ENCODE measurements around the gene AP3B2.
"Not testable (repeated sequence)": the region's sequence is repeated elsewhere in the genome, so short reads cannot be mapped to it uniquely, and the experiment has no call there.

AP3B2 gene

GRCh38 chr15:82647045-82647834, 62.4 kb downstream of the AP3B2 start, which contains the start of gene CPEB1:
TSS of gene CPEB1 (minus strand) at chr15:82647363. CDS start at chr15:82628459, 18,904 bp downstream.
- DNase-seq = peak; percentile 26

GRCh38 chr15:82646250-82647044, 63.2 kb downstream of the AP3B2 start:
- no peak for DNase-seq

DNA sequence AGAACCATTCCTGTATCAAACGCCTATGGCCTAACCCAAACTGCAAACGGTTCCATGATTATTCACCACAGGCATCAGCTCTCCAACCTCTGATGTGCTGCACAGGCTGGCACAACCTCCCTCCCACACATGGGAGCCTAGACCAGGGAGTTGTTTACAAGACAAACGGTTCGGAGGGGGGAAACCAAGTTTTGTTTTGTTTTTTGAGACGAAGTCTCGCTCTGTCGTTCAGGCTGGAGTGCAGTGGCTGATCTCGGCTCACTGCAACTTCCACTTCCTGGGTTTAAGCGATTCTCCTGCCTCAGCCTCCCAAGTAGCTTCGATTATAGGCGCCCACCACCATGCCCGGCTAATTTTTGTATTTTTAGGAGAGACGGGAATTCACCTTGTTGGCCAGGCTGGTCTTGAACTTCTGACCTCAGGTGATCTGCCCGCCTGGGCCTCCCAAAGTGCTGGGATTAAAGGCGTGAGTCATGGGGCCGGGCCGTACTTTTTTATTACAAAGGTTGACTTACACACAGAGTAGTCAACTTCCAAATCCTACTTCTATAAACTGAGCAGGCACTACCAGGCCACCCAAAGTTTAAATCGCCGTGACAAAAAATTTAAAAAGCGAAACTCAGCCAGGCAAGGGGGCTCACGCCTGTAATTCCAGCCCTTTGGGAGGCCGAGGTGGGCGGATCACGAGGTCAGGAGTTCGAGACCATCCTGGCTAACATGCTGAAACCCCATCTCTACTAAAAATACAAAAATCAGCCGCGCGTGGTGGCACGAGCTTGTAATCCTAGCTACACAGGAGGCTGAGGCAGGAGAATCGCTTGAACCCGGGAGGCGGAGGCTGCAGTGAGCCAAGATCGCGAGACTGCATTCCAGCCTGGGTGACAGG, 64.5 kb downstream of the AP3B2 start:
- DNase-seq = not testable (repeated sequence)

DNA sequence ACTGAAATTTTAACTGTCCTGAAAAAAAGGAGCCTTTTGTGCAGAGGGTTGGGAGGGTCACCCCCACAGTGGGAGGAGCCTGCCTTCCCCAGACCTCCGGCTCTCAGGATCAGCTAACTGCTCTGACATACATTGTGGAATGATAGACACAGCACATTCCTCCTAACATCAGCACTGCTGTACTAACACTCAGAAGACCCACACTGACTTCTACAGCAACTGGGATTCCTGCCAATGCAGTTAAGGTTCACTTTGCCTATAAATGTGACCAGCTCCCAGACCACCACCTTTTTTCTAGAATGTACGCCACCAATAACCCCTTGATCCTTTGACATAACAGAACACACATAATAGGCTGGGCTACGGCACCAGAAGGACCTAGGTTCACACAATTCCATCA, 65.7 kb downstream of the AP3B2 start:
- no peak for DNase-seq

DNA sequence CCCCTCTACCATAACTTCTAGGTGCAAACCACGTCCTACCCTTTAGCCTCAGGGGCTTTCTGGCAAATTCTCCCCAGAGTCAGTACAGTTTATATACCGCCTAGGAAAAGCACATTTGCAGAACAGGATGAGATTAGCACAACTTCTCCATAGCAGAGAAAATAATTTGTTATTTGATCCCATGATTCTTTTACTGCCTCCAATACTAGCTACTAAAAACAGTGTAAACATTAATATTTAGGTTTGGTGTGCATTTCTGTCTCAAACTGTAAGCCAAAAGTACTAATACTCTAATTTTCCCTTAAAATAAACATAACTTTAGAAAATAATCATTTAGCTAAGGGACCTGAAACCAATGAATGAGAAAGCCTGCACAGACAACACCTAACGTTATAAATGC, 67.0 kb downstream of the AP3B2 start:
- DNase-seq = no peak

GRCh38 chr15:82641129-82641798, 68.4 kb downstream of the AP3B2 start:
- no peak for DNase-seq

- DNase-seq = no peak
Measured at GRCh38 chr15:82640672-82641071, 69.0 kb downstream of the AP3B2 start.

DNA sequence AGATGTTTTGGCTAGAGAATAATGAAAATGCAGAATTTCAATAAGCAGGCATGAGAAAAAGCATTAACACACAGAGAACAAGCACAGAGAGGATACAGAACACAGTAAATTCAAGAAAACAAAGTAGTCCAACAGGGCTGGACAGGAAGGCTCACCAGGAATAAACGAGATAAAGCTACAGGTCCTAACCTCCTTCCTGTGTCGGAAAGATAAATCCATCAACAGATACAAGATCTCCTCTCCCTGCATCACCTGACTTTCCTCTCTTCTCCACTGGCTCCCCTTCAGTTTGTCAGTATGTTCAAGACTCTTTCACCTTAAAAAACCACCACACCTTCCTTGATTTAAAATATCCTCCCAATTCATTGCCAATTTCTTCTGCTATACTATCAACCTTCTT, 73.9 kb downstream of the AP3B2 start:
- DNase-seq = no peak

- no peak for DNase-seq
Measured at GRCh38 chr15:82630033-82630432, 79.6 kb downstream of the AP3B2 start.

DNA sequence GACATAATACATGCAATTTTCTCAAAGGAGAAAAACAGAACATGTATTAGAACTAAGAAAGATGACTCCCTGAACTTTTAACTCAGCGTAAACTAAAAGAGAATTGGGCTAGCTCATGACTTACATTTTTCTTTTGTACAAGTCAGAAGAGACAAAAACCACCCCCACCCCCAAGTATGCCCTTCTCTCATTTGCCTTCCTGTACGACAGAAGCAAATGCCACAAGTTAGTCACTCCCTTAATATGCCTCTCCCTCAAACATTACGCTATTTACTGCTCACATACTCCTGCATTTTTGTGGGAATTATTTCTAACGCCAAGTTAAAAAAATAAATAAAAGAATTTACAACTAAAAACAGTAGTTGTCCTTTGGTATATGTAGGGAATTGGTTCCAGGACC, 84.5 kb downstream of the AP3B2 start:
- DNase-seq = no peak

GRCh38 chr15:82624438-82624837, 85.2 kb downstream of the AP3B2 start:
- DNase-seq = no peak

- no peak for DNase-seq
Measured at GRCh38 chr15:82624008-82624407, 85.7 kb downstream of the AP3B2 start.

DNA sequence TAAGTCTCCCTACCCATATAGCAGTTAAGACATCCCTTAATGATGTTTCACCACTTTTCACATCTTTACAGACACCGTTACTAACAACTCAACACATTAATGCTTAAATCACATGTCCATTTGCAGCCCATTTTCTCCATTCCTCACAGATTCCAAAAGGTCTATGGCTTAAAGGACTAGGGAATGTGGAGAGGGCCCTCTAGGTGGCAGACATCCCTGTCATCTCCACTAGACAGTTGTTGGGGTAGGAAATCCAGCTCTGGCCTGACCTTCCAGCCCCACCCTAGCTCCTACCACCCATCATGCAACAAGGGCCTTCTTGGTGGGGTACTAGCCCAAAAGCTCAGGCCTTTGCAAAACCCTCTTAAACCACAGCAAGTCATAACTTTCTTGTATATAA, 87.7 kb downstream of the AP3B2 start:
- DNase-seq = no peak

DNA sequence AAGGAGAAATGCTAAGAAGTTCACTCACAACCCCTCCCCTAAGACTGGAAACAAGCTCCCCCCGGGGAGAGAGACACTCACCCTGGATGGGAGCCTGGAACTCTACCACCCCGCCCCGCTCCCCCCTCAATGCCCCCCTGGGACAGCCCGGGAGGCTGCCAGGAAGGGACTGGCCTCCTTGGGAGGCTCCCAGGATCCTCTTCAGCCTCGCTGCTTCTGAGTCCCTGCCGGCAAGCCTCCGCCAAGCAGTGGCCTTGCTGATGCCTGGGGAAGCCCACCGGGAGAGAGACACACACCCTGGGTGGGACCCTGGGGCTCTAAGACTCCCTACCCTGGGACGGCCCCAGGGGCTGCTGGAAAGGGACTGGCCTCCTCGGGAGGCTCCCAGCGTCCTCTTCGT, 95.9 kb downstream of the AP3B2 start:
- DNase-seq = no peak

DNA sequence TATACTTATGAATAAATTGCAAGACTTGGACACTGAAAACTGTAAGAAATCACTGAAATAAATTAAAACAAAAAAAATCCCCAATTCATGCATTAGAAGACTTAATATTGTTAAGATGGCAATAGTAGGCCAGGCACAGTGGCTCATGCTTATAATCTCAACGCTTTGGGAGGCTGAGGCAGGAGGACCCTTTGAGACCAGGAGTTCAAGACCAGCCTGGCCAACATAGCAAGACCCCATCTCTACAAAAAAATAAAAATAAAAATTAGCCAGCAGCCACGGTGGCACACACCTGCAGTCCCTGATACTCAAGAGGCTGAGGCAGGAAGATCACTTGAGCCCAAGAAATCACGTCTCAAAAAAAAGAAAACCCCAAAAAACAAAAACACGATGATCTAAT, 98.3 kb downstream of the AP3B2 start:
- no peak for DNase-seq
